SJSA1 (cell line): ENCODE results near the gene PRPF38B. TPM values are rescaled to one million over a fixed set of nuclear protein-coding genes. Genes with fewer than 3 reads are reported as not detected.

Experiments
- DNase-seq, 2 experiments: peaks; one replicate each; pipeline ENCODE4 v3.0.0-alpha.2; 2015 to 2020; ENCODE audit warnings: low spot score in 2 of 2, low read depth in 1 of 2
- H3K27ac ChIP-seq: fragments of 250-450 bp; sonication (Bioruptor Pico); 2 replicates; pipeline ENCODE4 v1.5.1; 2020; ENCODE audit warnings: mild to moderate bottlenecking, moderate library complexity
- H3K27me3 ChIP-seq: fragments of 250-450 bp; sonication (Bioruptor Pico); replicated peaks from 2 replicates; pipeline ENCODE4 v1.5.1; 2020; ENCODE audit warnings: mild to moderate bottlenecking, moderate library complexity
- H3K36me3 ChIP-seq: fragments of 250-450 bp; sonication (Bioruptor Pico); 2 replicates; pipeline ENCODE4 v1.5.1; 2020; ENCODE audit warnings: mild to moderate bottlenecking
- H3K4me1 ChIP-seq: fragments of 250-450 bp; sonication (Bioruptor Pico); replicated peaks from 2 replicates; pipeline ENCODE4 v1.6.1; 2021; ENCODE audit warnings: mild to moderate bottlenecking
- H3K4me3 ChIP-seq: fragments of 250-450 bp; sonication (Bioruptor Pico); 2 replicates; pipeline ENCODE4 v1.5.1; 2020; ENCODE audit warnings: mild to moderate bottlenecking
- H3K9me3 ChIP-seq: fragments of 250-450 bp; sonication (Bioruptor Pico); replicated peaks from 2 replicates; pipeline ENCODE4 v1.5.1; 2020; ENCODE audit warnings: mild to moderate bottlenecking
- total RNA-seq: library from RNA; depleted of rRNA; stranded (reverse); fragments of >200 nt; shearing (Covaris generic); gene quantifications from 2 replicates; pipeline ENCODE4 v1.2.3, GENCODE V29; 2014

Gene PRPF38B
- total RNA-seq, 1 experiment from 2014 or later = 22.1 TPM

DNA sequence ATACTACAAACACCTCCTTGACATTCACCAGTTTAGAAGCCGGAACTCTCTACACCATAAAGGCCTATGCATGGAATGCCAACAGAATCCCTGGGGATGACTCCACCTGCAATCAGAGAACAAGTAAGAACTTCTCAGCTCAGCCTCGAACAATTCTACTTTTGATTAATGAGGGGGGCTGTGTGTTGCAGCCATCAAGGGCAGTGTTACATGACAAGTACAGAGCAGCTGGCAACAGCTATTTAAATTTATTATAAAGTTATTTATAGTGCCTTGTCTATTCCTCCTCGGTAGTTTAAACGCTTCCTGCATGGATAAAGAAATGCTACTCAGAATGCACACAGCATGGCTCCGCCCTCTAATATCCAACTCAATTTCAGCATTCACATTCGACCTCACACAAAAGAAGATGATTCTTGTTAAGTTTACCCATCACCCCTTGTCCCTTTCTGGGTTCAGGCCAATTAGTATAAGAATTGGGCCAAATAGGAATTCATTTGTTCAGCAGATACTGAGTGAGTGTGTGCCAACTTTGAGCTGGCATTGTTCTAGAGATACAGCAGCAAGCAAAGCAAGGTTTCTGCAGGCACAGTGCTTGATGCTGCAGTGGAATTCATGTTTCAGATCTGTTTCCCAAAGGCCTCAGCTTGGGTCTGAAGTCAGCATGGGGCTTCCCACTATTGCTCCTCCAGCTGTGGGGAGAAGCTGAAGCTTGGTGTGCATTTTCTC is 27.0 kb downstream of the PRPF38B start:
- no peaks in the 10 kb centered on the region for H3K9me3 ChIP-seq
- H3K4me1 ChIP-seq = peaks cover 14% of the 10 kb centered on the region
- DNase-seq = no peak
- H3K27me3 ChIP-seq = no peaks in the 10 kb centered on the region
- no peak overlapping the region for H3K27ac ChIP-seq
- H3K4me3 ChIP-seq = no peak overlapping the region
- no peaks in the 10 kb centered on the region for H3K36me3 ChIP-seq

DNA sequence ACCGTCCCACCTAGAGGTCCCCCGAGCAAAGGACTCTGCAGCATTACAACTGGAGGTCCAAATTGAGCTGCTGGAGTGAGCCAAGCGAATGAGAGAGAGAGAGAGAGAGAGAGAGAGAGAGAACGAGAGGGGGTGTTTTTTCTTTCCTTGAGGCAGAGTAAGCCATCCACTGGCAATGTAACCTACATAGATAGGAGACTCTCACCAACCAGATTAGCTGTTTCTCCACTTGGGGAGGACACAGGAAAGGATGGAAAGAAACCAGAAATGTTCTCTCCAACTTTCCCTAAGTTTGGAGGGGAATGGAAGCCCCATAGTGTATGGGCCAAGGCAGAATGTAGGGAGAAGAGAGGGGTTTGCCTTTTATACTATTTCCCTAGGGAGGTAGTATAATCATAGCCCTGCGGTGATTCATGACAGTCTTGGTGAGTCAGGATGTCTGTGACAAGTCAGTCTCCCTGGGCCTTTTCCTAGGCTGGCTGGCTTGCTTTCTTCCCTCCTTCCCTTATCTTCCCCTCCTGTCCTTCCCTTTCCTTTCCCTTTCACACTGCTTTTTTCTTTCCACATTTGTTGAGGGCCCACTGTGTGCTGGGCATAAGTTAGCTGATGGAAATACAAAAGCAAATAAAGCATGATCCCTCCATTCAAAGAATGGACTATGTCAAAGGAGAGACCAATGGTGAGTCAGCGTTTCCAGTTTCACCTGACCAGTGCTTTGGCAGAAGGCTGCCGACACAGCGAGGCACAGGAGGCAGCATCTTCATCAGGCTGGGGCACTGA is 27.7 kb downstream of the PRPF38B start:
- no peaks in the 10 kb centered on the region for H3K36me3 ChIP-seq
- H3K4me3 ChIP-seq = no peak overlapping the region
- H3K9me3 ChIP-seq = no peaks in the 10 kb centered on the region
- peaks cover 14% of the 10 kb centered on the region for H3K4me1 ChIP-seq
- peak; percentile 76 to 80 for DNase-seq
- no peaks in the 10 kb centered on the region for H3K27me3 ChIP-seq
- peak overlapping the region; percentile 28 for H3K27ac ChIP-seq

DNA sequence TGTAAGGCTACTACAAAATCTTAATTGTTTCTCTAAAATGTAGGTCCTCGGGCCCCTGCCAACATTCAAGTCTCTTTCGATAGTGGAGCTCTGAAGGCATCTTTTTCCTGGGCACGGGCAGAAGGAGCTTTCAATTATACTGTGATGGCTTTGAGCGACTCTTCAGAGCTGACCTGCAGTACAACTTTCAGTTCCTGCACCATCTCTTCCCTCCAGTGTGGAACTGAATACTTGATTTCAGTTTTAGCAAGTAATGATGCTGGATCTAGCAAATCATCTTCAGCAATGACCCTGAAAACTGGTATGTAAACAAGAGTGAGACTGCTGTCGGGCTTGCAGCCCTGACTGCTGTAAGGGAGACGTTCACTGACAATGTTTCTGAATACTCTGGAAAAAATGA is 30.2 kb downstream of the PRPF38B start:
- H3K27ac ChIP-seq = no peak overlapping the region

DNA sequence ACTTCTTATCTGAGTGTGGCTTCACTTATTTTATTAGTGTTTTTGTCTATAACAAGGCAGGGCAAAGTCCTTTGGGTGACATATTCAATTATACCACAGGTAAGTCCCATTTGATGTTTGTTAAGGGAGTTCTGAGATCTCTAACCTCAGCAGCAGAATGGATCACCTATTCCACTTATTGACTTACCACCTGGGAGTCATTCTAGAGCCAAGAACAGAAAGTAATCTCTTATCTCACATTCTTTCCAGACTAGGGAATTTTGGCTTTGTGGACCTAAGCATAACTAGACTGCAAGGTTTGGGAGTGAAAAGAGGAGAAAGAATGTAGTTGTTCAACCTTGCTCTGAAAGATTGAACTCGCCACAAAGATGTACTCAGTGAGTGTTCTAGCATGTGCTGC is 33.8 kb downstream of the PRPF38B start:
- H3K27ac ChIP-seq = no peak overlapping the region
- no peak for DNase-seq
- no peaks in the 10 kb centered on the region for H3K27me3 ChIP-seq

More for the DNA sequence above, 30.2 kb downstream of the PRPF38B start:
- Histone ChIP-seq H3K4me1 (peaks cover 14% of the 10 kb centered on the region), H3K27me3 (no peaks in the 10 kb centered on the region), H3K4me3 (no peak overlapping the region), H3K9me3 (no peaks in the 10 kb centered on the region), H3K36me3 (no peaks in the 10 kb centered on the region)
- DNase-seq = no peak

DNA sequence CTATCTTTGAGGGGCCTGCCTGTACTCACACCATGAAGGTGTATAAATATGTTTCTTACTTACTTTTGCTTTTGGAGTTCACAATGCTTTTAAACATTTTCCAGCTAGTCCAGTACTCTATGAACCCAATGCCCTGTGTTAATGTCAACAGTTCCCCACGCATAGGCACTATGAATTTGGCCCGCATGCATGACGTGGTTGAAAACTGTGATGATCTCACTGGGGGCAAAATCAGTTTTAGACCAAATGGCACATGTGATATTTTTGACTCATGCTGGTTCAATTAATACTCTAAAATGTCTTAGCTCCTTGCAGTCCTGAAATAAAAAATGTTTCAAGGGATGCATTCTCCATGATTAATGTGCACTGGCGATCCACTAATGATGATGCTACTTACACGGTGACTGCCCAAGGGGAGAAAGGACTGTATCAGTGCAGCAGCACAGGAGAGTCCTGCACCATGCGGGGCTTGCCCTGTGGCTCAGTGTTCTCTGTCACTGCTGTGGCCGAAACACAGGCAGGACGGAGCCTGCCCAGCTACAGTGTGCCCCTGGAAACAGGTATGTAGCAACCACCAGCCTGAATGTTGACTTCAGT is 36.3 kb downstream of the PRPF38B start:
- Histone ChIP-seq H3K4me1 (no peaks in the 10 kb centered on the region), H3K27ac (no peak overlapping the region), H3K9me3 (no peaks in the 10 kb centered on the region), H3K4me3 (no peak overlapping the region), H3K36me3 (no peaks in the 10 kb centered on the region), H3K27me3 (no peaks in the 10 kb centered on the region)
- DNase-seq = no peak

More for the DNA sequence above, 33.8 kb downstream of the PRPF38B start:
- no peaks in the 10 kb centered on the region for H3K4me1 ChIP-seq
- no peaks in the 10 kb centered on the region for H3K36me3 ChIP-seq
- no peaks in the 10 kb centered on the region for H3K9me3 ChIP-seq
- H3K4me3 ChIP-seq = no peak overlapping the region

DNA sequence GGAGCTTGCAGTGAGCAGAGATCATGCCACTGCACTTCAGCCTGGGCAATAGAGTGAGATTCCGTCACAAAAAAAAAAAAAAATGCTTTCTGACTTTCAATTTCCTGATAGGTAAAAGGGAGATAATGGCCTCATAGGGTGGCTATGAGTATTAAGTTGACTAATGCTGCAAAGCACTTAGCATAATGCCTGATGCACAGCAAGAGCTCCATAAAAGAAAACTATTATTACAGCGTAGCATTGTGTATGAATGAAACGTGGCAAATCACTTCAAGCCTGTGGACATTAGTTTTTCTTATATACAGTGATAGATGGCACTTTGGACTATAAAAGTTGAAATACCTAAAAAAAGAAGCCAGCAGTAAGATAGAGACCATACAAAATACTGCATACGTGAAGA is 37.4 kb downstream of the PRPF38B start:
- Histone ChIP-seq H3K27ac (no peak overlapping the region), H3K27me3 (no peaks in the 10 kb centered on the region), H3K4me3 (no peak overlapping the region), H3K4me1 (no peaks in the 10 kb centered on the region), H3K36me3 (no peaks in the 10 kb centered on the region), H3K9me3 (no peaks in the 10 kb centered on the region)
- DNase-seq = no peak

DNA sequence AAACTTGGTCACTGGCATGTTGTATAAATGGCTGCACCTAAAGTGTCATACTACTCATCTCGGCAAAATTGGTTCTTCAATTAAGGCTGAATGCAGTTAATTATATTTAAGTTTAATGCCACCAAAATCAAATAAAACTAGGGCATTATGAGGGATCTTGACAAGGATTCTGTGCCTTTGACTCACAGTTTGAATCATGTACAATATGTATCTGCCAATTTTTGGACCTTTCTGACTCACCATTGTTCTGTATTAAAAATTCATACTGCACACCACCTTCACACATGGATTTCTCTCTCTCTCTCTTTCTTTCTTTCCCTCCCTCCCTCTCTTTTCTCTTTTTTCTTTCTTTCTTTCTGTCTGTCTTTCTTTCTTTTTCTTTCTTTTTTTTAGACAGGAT is 40.3 kb downstream of the PRPF38B start:
- no peaks in the 10 kb centered on the region for H3K9me3 ChIP-seq
- H3K27ac ChIP-seq = no peak overlapping the region
- H3K4me3 ChIP-seq = no peak overlapping the region
- H3K27me3 ChIP-seq = no peaks in the 10 kb centered on the region
- no peaks in the 10 kb centered on the region for H3K36me3 ChIP-seq
- H3K4me1 ChIP-seq = no peaks in the 10 kb centered on the region
- DNase-seq = no peak

DNA sequence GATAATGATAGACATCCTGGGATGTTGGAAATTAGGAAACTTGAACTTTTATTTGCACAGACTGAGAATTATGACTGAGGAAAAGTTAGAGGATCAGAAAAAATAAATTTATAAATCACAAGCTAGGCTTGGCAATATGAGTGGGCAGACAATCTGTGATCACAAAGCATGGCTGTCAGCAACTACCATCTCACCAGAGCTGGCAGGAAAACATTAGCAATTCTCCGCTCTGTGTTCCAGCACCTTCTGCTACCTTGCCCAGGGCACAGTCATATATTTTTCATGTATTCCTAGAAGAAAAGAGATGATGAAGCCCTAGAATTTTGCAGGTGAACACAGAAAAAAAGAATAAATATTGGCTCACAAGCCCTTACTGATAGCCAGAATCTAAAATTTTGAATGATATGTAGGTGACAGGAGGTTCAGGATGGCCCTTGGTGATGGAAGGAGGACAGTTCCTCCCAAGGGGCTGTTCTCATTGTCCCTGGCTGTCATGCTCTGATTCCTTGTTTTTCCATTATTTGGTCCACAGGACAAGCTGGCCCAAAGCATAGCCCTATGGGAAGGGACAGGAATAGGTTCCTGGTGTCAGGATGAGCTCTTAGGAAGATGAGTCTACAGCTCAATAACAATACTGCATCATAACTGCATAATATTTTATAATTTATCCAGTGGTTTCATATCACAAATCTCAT is 42.2 kb downstream of the PRPF38B start:
- no peaks in the 10 kb centered on the region for H3K9me3 ChIP-seq
- H3K4me1 ChIP-seq = no peaks in the 10 kb centered on the region
- no peak for DNase-seq
- no peak overlapping the region for H3K27ac ChIP-seq
- H3K36me3 ChIP-seq = no peaks in the 10 kb centered on the region
- no peak overlapping the region for H3K4me3 ChIP-seq
- H3K27me3 ChIP-seq = no peaks in the 10 kb centered on the region

DNA sequence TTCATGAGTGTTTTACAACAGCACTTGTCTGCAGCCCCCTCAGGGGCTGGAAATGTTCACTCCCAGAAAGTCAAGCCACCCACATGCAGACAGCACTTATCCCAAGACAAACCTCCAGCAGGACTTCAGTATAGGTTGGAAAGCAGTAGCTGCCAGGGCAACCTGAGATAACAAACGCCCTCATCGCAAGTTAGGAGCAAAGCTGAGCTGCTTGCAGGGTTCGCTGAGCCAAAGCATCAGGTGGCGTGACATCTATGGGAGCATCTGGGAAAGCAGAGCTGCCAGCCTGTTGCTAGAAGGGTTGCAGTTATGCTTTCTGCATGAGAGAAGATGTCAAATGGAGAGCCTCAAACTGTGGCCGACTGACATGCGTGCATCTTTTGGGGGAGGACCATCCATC is 50.1 kb downstream of the PRPF38B start:
- Histone ChIP-seq H3K4me1 (peaks cover 3% of the 10 kb centered on the region), H3K36me3 (peaks cover 5% of the 10 kb centered on the region; the same call in 1 of the 2 replicates), H3K27ac (no peak overlapping the region), H3K9me3 (no peaks in the 10 kb centered on the region), H3K4me3 (no peak overlapping the region), H3K27me3 (no peaks in the 10 kb centered on the region)
- no peak for DNase-seq

DNA sequence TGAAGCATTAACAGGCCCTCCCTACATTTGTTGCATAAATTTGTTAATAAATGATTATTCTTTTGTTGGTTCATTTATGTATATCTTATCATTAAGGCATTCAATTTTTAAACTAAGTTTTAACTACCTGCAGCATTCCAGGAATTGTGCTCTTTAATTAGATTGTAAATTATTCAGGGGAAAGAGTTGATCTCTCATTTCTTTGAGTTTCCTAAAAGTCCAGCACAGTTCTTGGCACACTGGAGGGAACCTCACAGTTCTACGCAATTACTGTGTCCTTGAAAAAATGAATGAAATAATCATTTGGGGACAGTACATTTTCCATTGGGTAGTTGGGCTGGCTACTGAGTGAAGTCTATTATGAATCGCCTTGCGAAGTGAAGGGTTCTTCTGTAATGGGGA is 53.9 kb downstream of the PRPF38B start:
- DNase-seq = no peak
- H3K4me1 ChIP-seq = peaks cover 8% of the 10 kb centered on the region
- peaks cover 10% of the 10 kb centered on the region for H3K36me3 ChIP-seq
- H3K27me3 ChIP-seq = no peaks in the 10 kb centered on the region
- peak overlapping the region; percentile 78 for H3K4me3 ChIP-seq
- H3K27ac ChIP-seq = no peak overlapping the region; the same call in 1 of the 2 replicates
- H3K9me3 ChIP-seq = no peaks in the 10 kb centered on the region

DNA sequence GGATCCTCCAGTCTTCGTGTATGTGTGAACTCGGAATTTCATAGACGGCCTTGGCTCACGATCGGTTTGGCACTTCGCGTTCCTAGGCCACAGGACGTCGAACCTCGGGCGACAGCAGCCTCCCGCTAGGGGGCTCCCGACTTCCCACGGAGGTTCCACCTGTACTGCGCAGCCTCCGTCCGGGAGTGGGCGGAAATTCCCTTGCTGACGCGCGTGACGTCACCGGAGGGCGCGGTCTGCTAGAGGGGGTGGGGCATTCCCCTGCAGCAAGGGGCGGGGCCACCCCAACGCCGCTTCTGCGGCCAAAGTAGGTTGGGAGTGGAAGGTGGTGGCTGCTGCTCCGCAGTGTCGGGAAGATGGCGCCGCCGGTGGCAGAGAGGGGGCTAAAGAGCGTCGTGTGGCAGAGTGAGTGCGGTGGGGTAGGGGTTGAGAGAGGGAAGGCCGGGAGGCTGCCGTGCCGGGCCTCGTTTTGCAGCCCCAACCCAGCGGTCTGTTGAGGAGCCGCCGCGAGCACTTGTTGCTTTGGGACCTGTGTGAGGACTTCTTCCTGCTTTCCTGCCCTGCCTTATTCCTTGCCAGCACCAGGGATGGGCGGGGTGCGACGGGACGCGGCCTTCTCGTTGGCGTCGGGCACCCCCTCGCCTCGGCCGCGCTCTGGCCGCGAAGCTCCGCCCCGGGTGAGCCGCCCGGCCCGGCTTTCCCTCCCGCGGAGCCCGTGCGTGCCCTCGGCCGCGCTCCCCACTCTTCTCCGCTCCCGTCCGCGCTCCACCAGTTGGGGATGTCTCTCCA is 54.5 kb downstream of the PRPF38B start, which contains the start of gene STXBP3:
STXBP3 (plus strand) TSS at position 293 of the 789 bp plus-strand sequence; CDS start at position 357, 64 bp downstream.
- Histone ChIP-seq H3K4me1 (peaks cover 8% of the 10 kb centered on the region), H3K36me3 (peaks cover 10% of the 10 kb centered on the region), H3K27me3 (no peaks in the 10 kb centered on the region), H3K27ac (peak within 1 kb of the TSS; percentile 72), H3K4me3 (peak within 1 kb of the TSS; percentile 78), H3K9me3 (no peaks in the 10 kb centered on the region)
- peak; percentile 98 to 99 for DNase-seq

DNA sequence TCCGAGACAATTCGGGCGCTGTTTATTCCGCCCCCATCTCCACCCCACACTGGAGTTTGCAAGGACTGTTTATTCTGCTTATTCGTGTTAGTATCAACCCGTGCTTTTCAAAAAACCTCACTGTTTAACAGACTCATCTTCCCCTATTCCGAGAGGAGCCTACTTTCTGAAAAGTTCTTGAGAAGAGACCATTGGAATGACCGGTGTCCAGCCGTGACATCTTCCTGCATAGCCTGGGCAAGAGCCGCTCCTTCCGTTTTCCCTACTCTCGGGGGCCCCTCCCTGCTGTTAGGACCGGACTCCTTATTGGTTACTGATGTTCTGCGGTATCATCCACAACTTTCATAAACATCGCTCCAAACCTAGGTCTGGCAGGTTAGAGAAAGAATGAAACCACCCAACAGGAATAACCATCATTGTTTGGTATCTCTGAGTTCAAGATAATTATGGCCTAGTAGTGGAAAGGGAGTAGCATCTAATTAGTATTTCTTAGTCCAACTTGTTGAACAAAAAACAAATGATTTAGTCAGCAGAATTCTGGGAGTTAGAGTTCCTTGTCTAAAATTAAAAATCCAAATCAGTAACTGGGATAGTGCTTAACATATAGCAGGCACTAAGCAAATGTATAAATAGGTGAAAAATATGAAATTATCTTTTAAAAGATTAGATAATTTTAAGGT is 55.2 kb downstream of the PRPF38B start:
- peak; percentile 73 to 83 for DNase-seq
- H3K4me1 ChIP-seq = peaks cover 8% of the 10 kb centered on the region
- H3K9me3 ChIP-seq = no peaks in the 10 kb centered on the region
- H3K36me3 ChIP-seq = peaks cover 13% of the 10 kb centered on the region
- peak overlapping the region; percentile 72 for H3K27ac ChIP-seq
- H3K4me3 ChIP-seq = peak overlapping the region; percentile 78
- H3K27me3 ChIP-seq = no peaks in the 10 kb centered on the region
